Left kidney (tissue), 8 donors: Measurements from ENCODE around the gene SRRD. TPM values are rescaled to one million over a fixed set of nuclear protein-coding genes. Genes with fewer than 3 reads are reported as not detected.
"Not testable (repeated sequence)": the region's sequence is repeated elsewhere in the genome, so short reads cannot be mapped to it uniquely, and the experiment has no call there.

ENCODE experiments used
- DNase-seq: peaks from one replicate; pipeline ENCODE4 v3.0.0-alpha.2; 2013
- long read RNA-seq, 8 donors: transcript quantifications; one replicate each; lab custom pipeline, GENCODE V29; 2026
- polyA plus RNA-seq: library from polyadenylated mRNA; unstranded; fragments of 120-200 nt; gene quantifications from one replicate; pipeline ENCODE4 v1.2.1, GENCODE V29; 2013; ENCODE audit not compliant: insufficient read length

SRRD gene, protein sequence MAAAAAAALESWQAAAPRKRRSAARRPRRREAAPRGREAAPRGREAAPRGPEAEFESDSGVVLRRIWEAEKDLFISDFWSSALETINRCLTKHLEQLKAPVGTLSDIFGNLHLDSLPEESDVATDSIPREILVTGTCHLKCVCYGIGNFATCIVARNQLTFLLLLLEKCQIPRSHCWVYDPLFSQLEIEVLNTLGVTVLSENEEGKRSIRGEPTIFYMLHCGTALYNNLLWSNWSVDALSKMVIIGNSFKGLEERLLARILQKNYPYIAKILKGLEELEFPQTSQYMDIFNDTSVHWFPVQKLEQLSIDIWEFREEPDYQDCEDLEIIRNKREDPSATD
- polyA plus RNA-seq = 39.4 TPM
- long read RNA-seq, donor 1, full-length matches to known transcripts = 8 of 19 reads
- long read RNA-seq, donor 1, partial matches to known transcripts = 5 of 19 reads
- long read RNA-seq, donor 1, other reads (novel, unspliced or antisense) = 6 of 19 reads
- long read RNA-seq, donor 2, full-length matches to known transcripts = 3 of 29 reads
- long read RNA-seq, donor 2, partial matches to known transcripts = 16 of 29 reads
- long read RNA-seq, donor 2, other reads (novel, unspliced or antisense) = 10 of 29 reads
- long read RNA-seq, donor 3, full-length matches to known transcripts = 4 of 4 reads
- long read RNA-seq, donor 3, partial matches to known transcripts = 0 of 4 reads
- long read RNA-seq, donor 3, other reads (novel, unspliced or antisense) = 0 of 4 reads
- long read RNA-seq, donor 4, full-length matches to known transcripts = 1 of 1 reads
- long read RNA-seq, donor 4, partial matches to known transcripts = 0 of 1 reads
- long read RNA-seq, donor 4, other reads (novel, unspliced or antisense) = 0 of 1 reads
- long read RNA-seq, donor 5, full-length matches to known transcripts = 15 of 73 reads
- long read RNA-seq, donor 5, partial matches to known transcripts = 43 of 73 reads
- long read RNA-seq, donor 5, other reads (novel, unspliced or antisense) = 15 of 73 reads
- long read RNA-seq, donor 6, full-length matches to known transcripts = 9 of 9 reads
- long read RNA-seq, donor 6, partial matches to known transcripts = 0 of 9 reads
- long read RNA-seq, donor 6, other reads (novel, unspliced or antisense) = 0 of 9 reads
- long read RNA-seq, donor 7, full-length matches to known transcripts = 16 of 16 reads
- long read RNA-seq, donor 7, partial matches to known transcripts = 0 of 16 reads
- long read RNA-seq, donor 7, other reads (novel, unspliced or antisense) = 0 of 16 reads
- long read RNA-seq, donor 8, full-length matches to known transcripts = 2 of 2 reads
- long read RNA-seq, donor 8, partial matches to known transcripts = 0 of 2 reads
- long read RNA-seq, donor 8, other reads (novel, unspliced or antisense) = 0 of 2 reads

DNA sequence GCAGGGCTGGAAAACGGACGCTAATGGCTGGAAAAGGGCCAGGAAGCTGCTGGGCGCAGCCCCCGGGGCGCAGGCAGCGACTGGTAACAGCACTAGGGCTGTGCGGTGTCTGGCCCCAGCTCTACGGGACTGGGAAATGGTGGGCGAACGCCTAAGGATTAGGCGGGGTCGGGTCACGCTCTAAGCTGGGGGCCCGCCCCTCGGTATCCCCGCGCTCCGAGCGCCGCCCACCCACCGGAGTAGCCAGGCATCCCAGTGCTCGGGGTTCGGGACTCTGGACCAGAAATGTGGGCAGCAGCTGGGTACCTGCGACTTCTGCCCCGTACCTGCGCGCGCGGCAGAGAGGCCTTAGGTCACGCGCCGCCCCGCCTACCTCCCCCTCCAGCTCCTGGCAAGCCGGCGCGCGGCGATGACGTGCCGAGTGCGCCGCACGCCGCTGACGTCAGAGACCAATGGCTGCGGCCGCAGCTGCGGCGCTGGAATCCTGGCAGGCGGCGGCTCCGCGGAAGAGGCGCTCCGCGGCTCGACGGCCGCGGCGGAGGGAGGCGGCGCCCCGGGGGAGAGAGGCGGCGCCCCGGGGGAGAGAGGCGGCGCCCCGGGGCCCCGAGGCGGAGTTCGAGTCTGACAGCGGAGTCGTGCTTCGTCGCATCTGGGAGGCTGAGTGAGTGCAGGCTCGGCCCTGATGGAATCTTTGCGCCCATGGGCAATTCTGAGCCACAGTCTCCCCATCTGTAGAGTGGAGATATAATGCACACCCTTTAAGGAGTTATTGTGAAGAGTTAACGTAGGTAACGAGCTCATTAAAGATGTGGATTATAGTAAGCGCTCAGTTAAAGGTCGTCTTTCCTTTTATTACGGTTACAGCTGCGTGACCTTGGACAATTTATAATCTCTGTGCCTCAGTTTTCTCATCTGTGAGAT lies at the start of gene SRRD, which contains the start of gene HPS4:
Gene SRRD, plus strand, starts transcription at position 439 of the 921 bp plus-strand sequence. Its CDS starts 14 bp downstream, at position 453.
Gene HPS4, minus strand, starts transcription at position 345 of the 921 bp plus-strand sequence. CDS start 2,021 bp downstream, outside the sequence.
- peak; percentile 92 for DNase-seq

- DNase-seq = no peak
These were observed 48.2 kb upstream of the SRRD start for GRCh38 chr22:26435327-26436093.

- DNase-seq = no peak
These were observed 46.7 kb upstream of the SRRD start for GRCh38 chr22:26436903-26437515.

DNA sequence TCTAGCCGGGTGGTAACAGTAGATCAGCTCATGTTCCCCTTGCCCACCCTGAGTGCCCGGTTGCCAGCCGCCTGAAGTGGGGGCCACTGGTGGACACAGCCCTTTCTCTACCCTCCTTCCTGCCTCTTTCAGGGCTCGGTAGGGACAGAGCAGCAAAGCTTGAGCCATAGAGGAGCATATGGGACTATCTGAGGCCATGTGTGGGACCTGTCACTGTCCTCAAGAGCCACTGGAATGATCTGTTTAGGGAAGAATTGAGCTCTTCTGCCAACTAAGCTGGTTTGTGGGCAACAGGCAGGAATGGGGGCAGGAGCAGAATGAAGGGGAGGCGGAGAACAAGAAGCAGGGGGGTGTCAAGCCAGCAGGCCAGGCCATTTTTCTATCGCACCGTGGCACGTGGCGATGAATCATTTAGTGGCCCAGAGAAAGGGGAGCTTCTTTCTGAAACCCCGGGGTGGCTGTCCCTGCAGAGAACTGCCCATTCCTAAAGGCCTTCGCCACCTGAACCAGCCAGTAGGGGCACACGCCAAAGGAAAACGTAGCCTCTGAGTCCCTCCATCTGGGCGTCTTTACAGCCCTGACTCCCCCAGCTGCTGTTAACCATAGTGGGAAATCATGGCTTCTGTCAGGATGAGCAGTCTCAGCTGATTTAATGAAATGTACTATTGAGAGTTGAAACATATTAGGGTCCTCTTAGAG lies 45.8 kb upstream of the SRRD start:
- no peak for DNase-seq

DNA sequence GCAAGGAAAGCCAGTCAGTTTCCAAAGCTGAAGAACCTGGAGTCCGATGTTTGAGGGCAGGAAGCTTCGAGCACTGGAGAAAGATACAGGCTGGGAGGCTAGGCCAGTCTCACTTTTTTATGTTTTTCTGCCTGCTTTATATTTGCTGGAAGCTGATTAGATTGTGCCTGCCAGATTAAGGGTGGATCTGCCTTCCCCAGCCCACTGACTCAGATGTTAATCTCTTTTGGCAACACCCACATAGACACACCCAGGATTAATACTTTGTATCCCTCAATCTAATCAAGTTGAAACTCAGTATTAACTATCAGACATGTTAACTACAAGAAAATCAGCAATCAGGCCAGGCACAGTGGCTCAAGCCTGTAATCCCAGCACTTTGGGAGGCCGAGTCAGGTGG lies 44.9 kb upstream of the SRRD start:
- not testable (repeated sequence) for DNase-seq

GRCh38 chr22:26439559-26439958 lies 44.1 kb upstream of the SRRD start:
- no peak for DNase-seq

DNA sequence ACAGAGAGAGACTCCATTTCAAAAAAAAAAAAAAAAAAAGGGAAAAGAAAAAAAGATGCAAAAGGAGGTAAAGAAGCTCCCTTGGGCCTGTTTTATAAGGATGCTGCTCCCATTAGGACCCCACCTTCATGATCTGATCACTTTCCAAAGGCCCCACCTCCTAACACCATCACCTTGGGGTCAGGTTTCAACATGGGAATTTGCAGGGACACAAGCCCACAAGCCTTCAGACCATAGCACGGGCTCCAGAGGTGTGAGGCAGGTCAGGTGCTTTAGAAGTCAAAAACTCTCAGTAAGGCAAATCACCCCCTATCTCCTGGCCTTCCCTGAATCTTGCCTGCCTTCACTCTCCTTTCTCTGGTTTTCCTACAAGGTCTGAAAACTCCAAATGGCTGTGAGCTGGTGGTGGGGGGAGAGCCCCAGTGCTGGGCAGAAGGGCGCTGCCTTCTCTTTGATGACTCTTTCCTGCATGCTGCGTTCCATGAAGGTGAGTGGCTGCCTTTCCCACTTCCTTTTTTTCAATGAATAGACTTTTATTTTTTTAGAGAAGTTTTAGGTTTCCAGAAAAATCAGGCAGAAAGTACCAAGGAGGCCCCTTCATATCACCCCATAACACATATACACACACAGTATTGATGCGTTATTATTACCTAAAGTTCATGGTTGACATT lies 41.5 kb upstream of the SRRD start:
- DNase-seq = no peak

GRCh38 chr22:26443901-26444690 lies 39.6 kb upstream of the SRRD start:
- no peak for DNase-seq

- no peak for DNase-seq
These were observed 38.9 kb upstream of the SRRD start for GRCh38 chr22:26444777-26445176.

DNA sequence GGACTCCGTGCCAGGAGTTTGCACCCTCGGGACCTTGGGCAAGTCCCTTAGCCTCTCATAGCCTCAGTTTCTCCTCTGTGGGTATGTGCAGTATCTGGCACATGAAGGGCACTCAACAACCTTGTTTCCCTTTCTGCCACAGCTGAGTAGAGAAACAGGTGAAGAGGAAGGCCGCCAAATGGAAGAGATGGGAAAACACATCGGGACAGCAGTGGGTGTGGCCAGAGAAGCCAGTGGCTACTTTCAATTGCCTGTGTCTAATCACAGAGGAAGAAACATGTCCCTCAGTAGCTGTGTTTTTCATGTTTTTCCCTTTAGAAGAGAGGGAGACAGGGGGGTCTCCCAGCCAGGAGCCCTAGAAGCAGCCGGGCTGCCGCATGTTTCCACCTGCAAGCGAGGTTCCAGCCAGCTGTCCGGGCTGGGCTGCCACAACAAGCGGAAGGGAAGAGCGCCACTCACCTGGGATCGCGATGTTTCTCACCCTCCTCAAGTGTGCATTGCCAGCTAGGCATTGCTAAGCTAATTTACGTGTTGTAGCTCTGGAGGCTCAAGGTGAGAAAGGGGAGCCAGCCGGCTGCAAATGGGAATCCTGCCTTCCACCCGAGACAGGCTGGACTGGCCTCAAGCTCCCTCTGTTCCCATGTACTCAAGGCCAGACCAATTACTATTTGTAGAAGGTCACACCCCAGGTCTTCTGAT lies 38.0 kb upstream of the SRRD start:
- no peak for DNase-seq

GRCh38 chr22:26446808-26447515 lies 36.7 kb upstream of the SRRD start:
- DNase-seq = no peak

DNA sequence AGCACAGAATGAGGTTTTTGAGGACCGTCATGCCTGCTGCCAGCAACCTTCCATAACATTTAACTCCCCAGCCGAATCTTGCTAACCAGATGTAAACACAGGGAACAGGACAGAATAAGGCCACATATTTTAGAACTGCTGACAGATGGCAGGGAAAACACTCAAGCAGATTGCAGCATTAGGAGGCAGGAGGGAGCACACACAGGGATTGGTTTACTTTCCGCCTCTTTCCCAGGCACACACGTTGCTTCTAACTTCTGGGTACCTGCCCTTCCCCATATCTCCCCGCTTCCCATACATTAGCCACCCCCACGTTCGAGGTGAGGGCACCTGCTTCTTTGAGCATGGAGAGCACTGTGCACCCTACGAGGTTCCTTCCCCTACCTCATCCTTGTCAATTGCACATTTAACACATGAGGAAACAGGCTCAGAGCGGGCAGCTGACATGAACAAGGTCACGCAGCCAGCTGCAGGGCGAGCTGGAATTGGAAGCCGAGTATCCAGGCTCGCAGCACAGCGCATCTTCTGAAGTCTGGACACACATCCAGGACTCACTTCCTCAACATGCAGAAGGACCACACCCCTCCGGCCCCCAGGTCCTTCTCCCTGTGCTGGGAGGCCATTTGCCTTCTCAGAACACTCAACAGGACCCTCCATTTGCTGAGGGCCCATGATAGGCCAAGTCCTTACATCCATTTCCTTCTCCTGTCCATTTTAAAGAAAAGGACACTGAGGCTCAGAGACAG lies 35.9 kb upstream of the SRRD start:
- no peak for DNase-seq

DNA sequence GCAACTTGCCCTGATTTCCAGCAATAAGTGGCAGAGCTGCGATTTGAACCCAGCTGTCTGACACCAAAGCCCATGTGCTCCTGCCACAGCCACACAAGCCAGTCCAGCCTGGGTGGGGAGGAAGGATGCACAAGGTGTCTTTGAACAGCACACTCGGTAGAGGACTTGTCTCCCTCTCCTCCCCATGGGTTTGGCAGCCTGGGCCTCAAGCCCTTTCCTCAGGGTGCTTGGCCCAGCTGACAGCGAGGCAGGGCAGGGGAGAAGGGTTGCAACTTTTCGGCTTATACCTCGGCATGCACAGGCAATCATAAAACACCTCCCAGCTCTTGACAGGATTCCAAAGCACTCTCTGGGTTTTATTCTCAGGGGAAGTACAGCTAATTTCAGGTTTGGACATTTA lies 35.3 kb upstream of the SRRD start:
- DNase-seq = no peak

DNA sequence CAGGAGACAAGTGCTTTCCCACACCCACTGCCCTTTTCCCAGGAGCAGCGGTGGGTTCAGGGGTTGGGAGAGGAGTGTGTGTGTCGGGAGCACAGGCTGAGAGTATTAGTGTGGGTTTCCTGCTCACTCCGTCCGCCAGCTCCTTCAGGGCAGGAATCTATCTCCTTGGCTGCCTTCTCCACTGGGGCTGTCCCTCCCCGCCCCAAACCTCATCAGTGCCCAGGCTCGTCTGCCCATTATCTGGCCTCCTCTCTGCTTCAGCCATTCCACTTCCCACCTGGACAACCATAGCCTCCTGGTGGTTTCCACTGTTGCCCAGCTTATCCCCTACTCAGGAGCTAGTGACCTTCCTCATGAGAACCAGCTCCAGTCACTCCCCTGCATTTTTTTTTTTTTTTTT lies 34.7 kb upstream of the SRRD start:
- no peak for DNase-seq
